Hematopoietic multipotent progenitor cell treated with erythropoietin and hydrocortisone succinate and interleukin-3 and kit ligand, for 8 days (in vitro differentiated cells): Measurements from ENCODE around the gene CTAGE4.
"Not testable (repeated sequence)": the region's sequence is repeated elsewhere in the genome, so short reads cannot be mapped to it uniquely, and the experiment has no call there.

Experiments
- DNase-seq: peaks from one replicate; pipeline ENCODE4 v3.0.0-alpha.2; 2015

Gene CTAGE4

GRCh38 chr7:144183166-144183565 lies at the start of gene CTAGE4:
Gene CTAGE4, plus strand, starts transcription at chr7:144183466. Its CDS starts 38 bp downstream, at chr7:144183504.
- not testable (repeated sequence) for DNase-seq

- DNase-seq = no peak
Observed at GRCh38 chr7:144134116-144134515, 49.1 kb upstream of the CTAGE4 start.

GRCh38 chr7:144137501-144137900 lies 45.8 kb upstream of the CTAGE4 start:
- DNase-seq = no peak

- DNase-seq = no peak
Observed at GRCh38 chr7:144142187-144142586, 41.1 kb upstream of the CTAGE4 start.

GRCh38 chr7:144144426-144144825 lies 38.8 kb upstream of the CTAGE4 start:
- no peak for DNase-seq

- no peak for DNase-seq
Observed at GRCh38 chr7:144148224-144148827, 34.9 kb upstream of the CTAGE4 start.

- no peak for DNase-seq
Observed at GRCh38 chr7:144158861-144159260, 24.4 kb upstream of the CTAGE4 start.

- DNase-seq = no peak
Observed at GRCh38 chr7:144164784-144165183, 18.5 kb upstream of the CTAGE4 start.

GRCh38 chr7:144171594-144172350 lies 11.5 kb upstream of the CTAGE4 start:
- not testable (repeated sequence) for DNase-seq

GRCh38 chr7:144174613-144175012 lies 8.7 kb upstream of the CTAGE4 start:
- DNase-seq = no peak

- peak; percentile 8 for DNase-seq
Observed at GRCh38 chr7:144178380-144179164, 4.7 kb upstream of the CTAGE4 start.

- not testable (repeated sequence) for DNase-seq
Observed at GRCh38 chr7:144179165-144179479, 4.1 kb upstream of the CTAGE4 start.

- not testable (repeated sequence) for DNase-seq
Observed at GRCh38 chr7:144187848-144188247, 4.6 kb downstream of the CTAGE4 start.

- DNase-seq = not testable (repeated sequence)
Observed at GRCh38 chr7:144188578-144189171, 5.4 kb downstream of the CTAGE4 start.

GRCh38 chr7:144193782-144194181 lies 10.5 kb downstream of the CTAGE4 start:
- not testable (repeated sequence) for DNase-seq

GRCh38 chr7:144194453-144194852 lies 11.2 kb downstream of the CTAGE4 start:
- DNase-seq = not testable (repeated sequence)

GRCh38 chr7:144195212-144195872 lies 12.1 kb downstream of the CTAGE4 start, which contains the start of gene ARHGEF35:
Gene ARHGEF35, minus strand, starts transcription at chr7:144195833. Its CDS starts 7,450 bp downstream, at chr7:144188383.
- DNase-seq = not testable (repeated sequence)

- DNase-seq = not testable (repeated sequence)
Observed at GRCh38 chr7:144198934-144199333, 15.7 kb downstream of the CTAGE4 start.

- not testable (repeated sequence) for DNase-seq
Observed at GRCh38 chr7:144201978-144202377, 18.7 kb downstream of the CTAGE4 start.

GRCh38 chr7:144203086-144203485 lies 19.8 kb downstream of the CTAGE4 start:
- not testable (repeated sequence) for DNase-seq

GRCh38 chr7:144205306-144205705 lies 22.0 kb downstream of the CTAGE4 start:
- DNase-seq = not testable (repeated sequence)

GRCh38 chr7:144217200-144217599 lies 33.9 kb downstream of the CTAGE4 start:
- DNase-seq = not testable (repeated sequence)
